HepG2 (cell line): ENCODE data around the gene FILIP1. TPM values are rescaled to one million over a fixed set of nuclear protein-coding genes. Genes with fewer than 3 reads are reported as not detected.

Experiments
- ATAC-seq: fragments of 200-7000 bp; cut with Tn5 transposase; 3 replicates; pipeline ENCODE4 v1.9.1; 2020; ENCODE audit warnings: mild to moderate bottlenecking, moderate library complexity
- BruUV-seq: library from RNA; stranded (reverse); fragments of 400-500 nt; replicated peaks from 2 replicates; lab custom pipeline; 2021; lab: Mats Ljungman, UMichigan
- CTCF ChIA-PET: fragments of 300-600 bp; formaldehyde crosslinking; extraction: SDS; loops from one replicate; lab custom pipeline; 2021; ENCODE audit warnings: low total read pairs, inconsistent platforms, low intra/inter-chr PET ratio; lab: Yijun Ruan, JAX
- POLR2A ChIA-PET: fragments of 350-600 bp; sonication (Branson Sonifier 250); formaldehyde crosslinking; loops from one replicate; lab custom pipeline; 2020; ENCODE audit warnings: antibody characterized with exemption, inconsistent platforms; lab: Yijun Ruan, JAX
- DNase-seq: peaks from one replicate; pipeline ENCODE4 v3.0.0-alpha.2; 2015; ENCODE audit warnings: low spot score
- FAIRE-seq: peaks from 3 replicates; lab custom pipeline; 2011; peaks lifted over from hg19 to GRCh38; lab: Jason Lieb, UNC
- H2AFZ ChIP-seq: one replicate; pipeline ENCODE4 v1.6.1; 2011; ENCODE audit warnings: low read length, inconsistent platforms
- H3K27ac ChIP-seq: fragments of 300-600 bp; 3 replicates; pipeline ENCODE4 v1.8.0; 2011; ENCODE audit warnings: mixed run types, mild to moderate bottlenecking, mixed read lengths, low read length, inconsistent platforms; ENCODE audit not compliant: insufficient read depth; ENCODE audit errors: extremely low read length
- H3K27me3 ChIP-seq, 2 experiments: fragments of 200-600 bp in 1 of 2; 2 replicates in 1 of 2; 3 replicates in 1 of 2; pipeline versions ENCODE4 v1.6.0 to v1.8.0; 2011; ENCODE audit warnings: low read length in 2 of 2, mild to moderate bottlenecking in 2 of 2, moderate library complexity in 2 of 2, inconsistent platforms in 1 of 2; ENCODE audit not compliant: insufficient read depth in 2 of 2, control insufficient read depth in 1 of 2
- H3K36me3 ChIP-seq, 2 experiments: fragments of 200-600 bp in 1 of 2; replicated peaks in 1 of 2; 2 replicates in 1 of 2; 3 replicates in 1 of 2; pipeline versions ENCODE4 v1.5.1 to v1.8.0; 2011; ENCODE audit warnings: low read length in 2 of 2, inconsistent platforms in 1 of 2; ENCODE audit not compliant: insufficient read depth in 2 of 2, control insufficient read depth in 1 of 2
- H3K4me1 ChIP-seq: 2 replicates; pipeline ENCODE4 v1.5.1; 2012; ENCODE audit warnings: low read length, inconsistent platforms; ENCODE audit not compliant: insufficient read depth
- H3K4me2 ChIP-seq: 2 replicates; pipeline ENCODE4 v1.6.0; 2011; ENCODE audit warnings: low read depth, low read length, inconsistent platforms
- H3K4me3 ChIP-seq, 3 experiments: fragments of 200-600 bp in 1 of 3; sonication (generic), shearing (Covaris generic) in 1 of 3; replicated peaks in 1 of 3; 2 replicates each; pipeline ENCODE4 v1.5.1; 2011 to 2016; ENCODE audit warnings: low read length in 3 of 3, inconsistent platforms in 2 of 3, low read depth in 2 of 3, mild to moderate bottlenecking in 2 of 3, control low read depth in 1 of 3, mixed read lengths in 1 of 3; ENCODE audit not compliant: insufficient read depth in 1 of 3
- H3K79me2 ChIP-seq: one replicate; pipeline ENCODE4 v1.6.1; 2011; ENCODE audit warnings: low read length, inconsistent platforms; ENCODE audit not compliant: insufficient read depth
- H3K9ac ChIP-seq: 2 replicates; pipeline ENCODE4 v1.6.0; 2011; ENCODE audit warnings: mild to moderate bottlenecking, low read depth, low read length, inconsistent platforms; ENCODE audit not compliant: insufficient read depth
- H3K9me3 ChIP-seq: 2 replicates; pipeline ENCODE4 v1.5.1; 2012; ENCODE audit warnings: mild to moderate bottlenecking, low read length
- H4K20me1 ChIP-seq: 2 replicates; pipeline ENCODE4 v1.6.0; 2011; ENCODE audit warnings: inconsistent platforms, mild to moderate bottlenecking, low read length, moderate library complexity; ENCODE audit not compliant: insufficient read depth
- DDIT3 ChIP-seq: sonication (generic); formaldehyde crosslinking; IDR thresholded peaks from 2 replicates; pipeline ENCODE4 v1.4.0; 2020; ENCODE audit warnings: mild to moderate bottlenecking, missing genetic modification reagents
- HMG20A ChIP-seq: IDR thresholded peaks from 2 replicates; pipeline ENCODE4 v1.6.1; 2016; ENCODE audit warnings: borderline replicate concordance
- JUN ChIP-seq: sonication (generic); formaldehyde crosslinking; IDR thresholded peaks from 2 replicates; pipeline ENCODE4 v1.4.0; 2020; ENCODE audit warnings: mild to moderate bottlenecking, missing genetic modification reagents
- MAFK ChIP-seq, 2 experiments: IDR thresholded peaks in 1 of 2; conservative IDR thresholded peaks in 1 of 2; 2 replicates each; pipeline ENCODE4 v1.6.1; 2011; ENCODE audit warnings: improper control_type of control experiment in 2 of 2, low read length in 2 of 2
- MAZ ChIP-seq, 2 experiments: sonication (generic) in 1 of 2; formaldehyde crosslinking in 1 of 2; IDR thresholded peaks; 2 replicates each; pipeline versions ENCODE4 v1.5.0 to v1.6.1; 2012 to 2020; ENCODE audit warnings: low read depth in 2 of 2, mild to moderate bottlenecking in 2 of 2, borderline replicate concordance in 1 of 2, improper control_type of control experiment in 1 of 2, low read length in 1 of 2, missing genetic modification reagents in 1 of 2, moderate library complexity in 1 of 2
- NFYB ChIP-seq: sonication (generic); formaldehyde crosslinking; IDR thresholded peaks from 2 replicates; pipeline ENCODE4 v1.4.0; 2020; ENCODE audit warnings: missing genetic modification reagents
- NR1H2 ChIP-seq: sonication (generic); formaldehyde crosslinking; IDR thresholded peaks from 2 replicates; pipeline ENCODE4 v1.8.1; 2022; ENCODE audit warnings: low read depth, missing genetic modification reagents, borderline replicate concordance
- U2AF2 ChIP-seq: fragments of 200-400 bp; formaldehyde crosslinking; IDR thresholded peaks from 2 replicates; pipeline ENCODE4 v1.6.1; 2017; ENCODE audit warnings: low read depth, mild to moderate bottlenecking, low read length
- ZNF10 ChIP-seq: sonication (generic); formaldehyde crosslinking; IDR thresholded peaks from 2 replicates; pipeline ENCODE4 v1.4.0; 2020; ENCODE audit warnings: mild to moderate bottlenecking, low read depth, missing genetic modification reagents, borderline replicate concordance
- ZNF230 ChIP-seq: sonication (generic); formaldehyde crosslinking; IDR thresholded peaks from 2 replicates; pipeline ENCODE4 v1.4.0; 2020; ENCODE audit warnings: mild to moderate bottlenecking, missing genetic modification reagents
- ZNF7 ChIP-seq: IDR thresholded peaks from 2 replicates; pipeline ENCODE4 v1.6.1; 2016; ENCODE audit warnings: missing biosample characterization, missing genetic modification reagents
- ZNF781 ChIP-seq: sonication (generic); formaldehyde crosslinking; IDR thresholded peaks from 2 replicates; pipeline ENCODE4 v1.5.1; 2020; ENCODE audit warnings: borderline replicate concordance, mild to moderate bottlenecking, missing genetic modification reagents; ENCODE audit errors: not compliant biosample characterization
- ZSCAN25 ChIP-seq: sonication (generic); formaldehyde crosslinking; IDR thresholded peaks from 2 replicates; pipeline ENCODE4 v1.8.0; 2022; ENCODE audit warnings: mild to moderate bottlenecking, missing genetic modification reagents
- WGBS: methylation state at CpG from one replicate; pipeline ENCODE4 v1.1.6; 2017; ENCODE audit warnings: low lambda C conversion rate; 5-methylcytosine and 5-hydroxymethylcytosine counted together
- in situ Hi-C: cut with HindIII; loops from 2 replicates; pipeline ENCODE4 v1.10.0; 2017; ENCODE audit warnings: low pct_unique_long_range_greater_than_20kb; ENCODE audit not compliant: extremely low pct_ligation_motif_present
- intact Hi-C: fragments of 100-400 bp; cut with micrococcal nuclease; formaldehyde crosslinking; loops from one replicate; pipeline ENCODE4 v1.10.0; 2022; ENCODE audit not compliant: unreplicated experiment
- polyA plus RNA-seq, 8 experiments: library from polyadenylated mRNA; depleted of rRNA in 3 of 8; stranded (reverse) in 7 of 8; unstranded in 1 of 8; fragments of >200 nt; fragmentation: Illumina TruSeq in 4 of 8; extraction: Trizol in 4 of 8; gene quantifications; 2 replicates each; pipeline versions ENCODE4 v1.2.1 to v1.2.3, GENCODE V29; 2011 to 2016; ENCODE audit warnings: low read depth in 4 of 8, missing spikeins in 1 of 8, mixed read lengths in 1 of 8; ENCODE audit not compliant: insufficient read depth in 1 of 8
- total RNA-seq, 5 experiments: library from RNA; depleted of rRNA; stranded (reverse); fragments of >200 nt; fragmentation: Illumina TruSeq; extraction: Trizol; gene quantifications; 2 replicates each; pipeline ENCODE4 v1.2.3, GENCODE V29; 2016; ENCODE audit warnings: low read depth in 1 of 5
- TF ChIP-seq, protein P1 (sequence below): sonication (generic); formaldehyde crosslinking; IDR thresholded peaks from 2 replicates; pipeline ENCODE4 v1.8.0; 2022; ENCODE audit warnings: mild to moderate bottlenecking, missing genetic modification reagents

The FILIP1 gene
- total and polyA plus RNA-seq, 2 of the 13 experiments (the other 11 are each of a cell fraction or from before 2014, with no cell fraction given) = not detected

- 22% methylated on average over 3 of the region's 3 CpGs for WGBS
- no peak overlapping the region for H3K4me3 ChIP-seq
- no peaks in the 10 kb centered on the region for H3K4me1 ChIP-seq
- H2AFZ ChIP-seq = no peak overlapping the region
- in situ Hi-C loops = no loop called here
- ChIA-PET POLR2A (no interaction called here), CTCF (no interaction called here)
- intact Hi-C loops = no loop called here
- no TSS peak for BruUV-seq
- DNase-seq (no peak), ATAC-seq (no peak), FAIRE-seq (no peak)
- H3K79me2 ChIP-seq = no peaks in the 10 kb centered on the region
- no peak for TF ChIP-seq NR1H2 (CRISPR knock-in tag)
- no peak for TF ChIP-seq ZNF230 (CRISPR knock-in tag)
- TF ChIP-seq, protein P1, sequence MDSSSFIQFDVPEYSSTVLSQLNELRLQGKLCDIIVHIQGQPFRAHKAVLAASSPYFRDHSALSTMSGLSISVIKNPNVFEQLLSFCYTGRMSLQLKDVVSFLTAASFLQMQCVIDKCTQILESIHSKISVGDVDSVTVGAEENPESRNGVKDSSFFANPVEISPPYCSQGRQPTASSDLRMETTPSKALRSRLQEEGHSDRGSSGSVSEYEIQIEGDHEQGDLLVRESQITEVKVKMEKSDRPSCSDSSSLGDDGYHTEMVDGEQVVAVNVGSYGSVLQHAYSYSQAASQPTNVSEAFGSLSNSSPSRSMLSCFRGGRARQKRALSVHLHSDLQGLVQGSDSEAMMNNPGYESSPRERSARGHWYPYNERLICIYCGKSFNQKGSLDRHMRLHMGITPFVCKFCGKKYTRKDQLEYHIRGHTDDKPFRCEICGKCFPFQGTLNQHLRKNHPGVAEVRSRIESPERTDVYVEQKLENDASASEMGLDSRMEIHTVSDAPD = no peak
- TF ChIP-seq ZSCAN25 (CRISPR knock-in tag) = no peak
- TF ChIP-seq ZNF7 (CRISPR knock-in tag) = no peak
- no peak for TF ChIP-seq JUN (CRISPR knock-in tag)
- TF ChIP-seq MAZ (IDR thresholded peaks at IDR 0.05; ENCODE audit: borderline replicate concordance, low read depth, low read length) = no peak
- no peak for TF ChIP-seq MAZ (CRISPR knock-in tag; IDR thresholded peaks at IDR 0.05; ENCODE audit: low read depth)
- H4K20me1 ChIP-seq = no peaks in the 10 kb centered on the region
- H3K9ac ChIP-seq = no peak overlapping the region
- H3K9me3 ChIP-seq = no peaks in the 10 kb centered on the region
- H3K36me3 ChIP-seq = no peaks in the 10 kb centered on the region
- H3K27ac ChIP-seq = no peak overlapping the region
- no peaks in the 10 kb centered on the region; a peak in 1 of 5 replicates for H3K27me3 ChIP-seq
- no peak overlapping the region for H3K4me2 ChIP-seq
Observed at GRCh38 chr6:75419416-75419815, 74.2 kb downstream of the FILIP1 start.

GRCh38 chr6:75418233-75418632, 75.4 kb downstream of the FILIP1 start:
- FAIRE-seq (no peak), DNase-seq (no peak), ATAC-seq (no peak)
- Histone ChIP-seq H2AFZ (no peak overlapping the region), H3K9ac (no peak overlapping the region), H3K36me3 (no peaks in the 10 kb centered on the region), H4K20me1 (no peaks in the 10 kb centered on the region), H3K27me3 (no peaks in the 10 kb centered on the region; a peak in 1 of 5 replicates), H3K4me2 (no peak overlapping the region), H3K9me3 (no peaks in the 10 kb centered on the region), H3K4me1 (no peaks in the 10 kb centered on the region), H3K27ac (no peak overlapping the region), H3K79me2 (no peaks in the 10 kb centered on the region), H3K4me3 (no peak overlapping the region)
- in situ Hi-C loops = no loop called here
- ChIA-PET CTCF (no interaction called here), POLR2A (no interaction called here)
- intact Hi-C loops = no loop called here
- no TSS peak for BruUV-seq
- TF ChIP-seq NFYB (CRISPR knock-in tag) (no peak), MAFK (conservative IDR thresholded peaks at IDR 0.05 in 1 of 2, IDR thresholded peaks at IDR 0.05 in 1 of 2; ENCODE audit: low read length in 2 of 2) (0 out of 4 replicates have a peak, but pooled peaks of 1 of the 2 experiments have one; percentile 6), ZNF10 (CRISPR knock-in tag) (no peak), U2AF2 (no peak), ZNF781 (CRISPR knock-in tag) (no peak), HMG20A (CRISPR knock-in tag) (no peak), DDIT3 (no peak)
